Ammon's horn (tissue), 1 donor: ENCODE results near the gene INSRR.

Experiments used
- DNase-seq: peaks from one replicate; pipeline ENCODE4 v3.0.0-alpha.2; 2016; ENCODE audit warnings: low spot score

The INSRR gene

DNA sequence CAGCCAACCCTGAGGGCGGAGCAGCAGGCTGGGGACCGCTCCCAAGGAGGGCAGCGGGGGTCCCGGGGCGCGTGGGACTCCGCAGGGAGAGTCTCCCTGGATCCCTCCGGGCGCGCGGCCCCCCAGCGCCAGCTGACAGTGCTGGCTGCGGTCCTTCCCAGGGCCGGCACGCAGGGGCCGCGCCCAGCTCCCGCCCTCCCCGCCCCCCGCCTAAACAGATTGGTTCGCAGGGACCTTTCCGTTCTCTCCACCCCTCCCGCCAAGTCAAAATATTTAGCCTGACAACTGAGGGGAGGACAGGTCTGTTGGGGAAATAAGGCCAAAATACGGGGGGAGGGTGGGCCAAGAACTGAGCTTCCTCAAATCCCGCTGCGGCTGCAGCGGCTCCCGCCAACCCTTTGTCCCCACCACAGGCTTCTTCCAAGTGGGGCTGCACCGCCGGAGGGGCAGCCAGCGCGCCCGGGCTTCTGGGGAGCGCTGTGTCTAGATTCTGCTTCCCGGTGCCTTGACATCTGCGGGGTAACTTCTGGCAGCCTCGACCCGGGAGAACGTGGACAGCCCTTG is at the start of gene INSRR:
Gene INSRR, minus strand, starts transcription at position 159 of the 564 bp plus-strand sequence. CDS start 496 bp downstream, outside the sequence.
- DNase-seq, result no peak

DNA sequence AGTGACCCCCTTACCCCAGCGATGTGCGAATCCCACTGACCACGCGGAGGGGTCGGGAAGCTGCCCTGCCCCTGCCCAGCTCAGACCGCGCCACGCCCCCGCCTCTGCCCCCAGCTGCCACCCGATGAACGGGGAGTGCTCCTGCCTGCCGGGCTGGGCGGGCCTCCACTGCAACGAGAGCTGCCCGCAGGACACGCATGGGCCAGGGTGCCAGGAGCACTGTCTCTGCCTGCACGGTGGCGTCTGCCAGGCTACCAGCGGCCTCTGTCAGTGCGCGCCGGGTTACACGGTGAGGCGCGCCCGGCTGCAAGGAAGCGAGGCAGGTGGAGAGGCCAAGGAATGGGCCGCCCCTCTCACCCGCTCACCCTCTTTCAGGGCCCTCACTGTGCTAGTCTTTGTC is 49.6 kb upstream of the INSRR start:
- no peak for DNase-seq

DNA sequence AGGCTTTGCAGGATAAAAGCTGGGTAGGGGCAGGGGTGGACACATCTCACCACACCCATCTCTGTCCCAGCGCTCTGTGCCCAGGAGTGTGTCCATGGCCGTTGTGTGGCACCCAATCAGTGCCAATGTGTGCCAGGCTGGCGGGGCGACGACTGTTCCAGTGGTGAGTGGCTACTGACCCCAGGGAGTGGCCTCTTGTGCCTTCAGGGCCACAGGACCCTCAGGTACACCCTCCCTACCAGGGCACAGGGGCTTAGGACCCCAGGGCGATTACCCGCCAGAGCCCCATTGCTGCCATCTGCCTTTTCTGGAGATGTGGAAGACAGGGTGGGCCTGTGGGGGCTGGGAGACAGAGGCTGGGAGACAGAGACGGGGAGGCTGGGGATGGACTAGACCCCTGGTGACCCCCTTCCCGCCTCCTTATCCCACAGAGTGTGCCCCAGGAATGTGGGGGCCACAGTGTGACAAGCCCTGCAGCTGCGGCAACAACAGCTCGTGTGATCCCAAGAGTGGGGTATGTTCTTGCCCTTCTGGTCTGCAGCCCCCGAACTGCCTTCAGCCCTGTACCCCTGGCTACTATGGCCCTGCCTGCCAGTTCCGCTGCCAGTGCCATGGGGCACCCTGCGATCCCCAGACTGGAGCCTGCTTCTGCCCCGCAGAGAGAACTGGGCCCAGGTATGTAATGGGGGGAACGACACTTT is 47.4 kb upstream of the INSRR start:
- DNase-seq, result no peak

DNA sequence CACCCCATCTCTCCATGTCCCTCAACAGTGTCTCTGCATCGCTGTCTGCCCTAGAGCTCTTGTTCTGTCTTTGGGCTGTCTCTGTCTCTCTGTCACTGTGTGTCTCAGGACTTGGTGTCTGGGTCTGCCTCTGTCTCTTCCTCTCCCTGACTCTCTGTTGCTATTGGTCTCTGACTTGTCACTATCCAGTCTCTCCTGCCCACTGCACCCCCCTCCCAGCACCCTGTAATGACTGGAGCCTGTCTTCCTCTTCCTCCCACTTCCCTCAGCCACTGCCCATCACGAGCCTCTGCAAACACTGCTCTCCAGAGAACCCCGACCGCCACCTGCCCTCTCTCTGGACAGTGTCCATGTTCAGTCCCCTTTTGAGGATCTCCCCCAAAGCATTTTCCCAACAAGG is 46.7 kb upstream of the INSRR start:
- DNase-seq, result no peak

DNA sequence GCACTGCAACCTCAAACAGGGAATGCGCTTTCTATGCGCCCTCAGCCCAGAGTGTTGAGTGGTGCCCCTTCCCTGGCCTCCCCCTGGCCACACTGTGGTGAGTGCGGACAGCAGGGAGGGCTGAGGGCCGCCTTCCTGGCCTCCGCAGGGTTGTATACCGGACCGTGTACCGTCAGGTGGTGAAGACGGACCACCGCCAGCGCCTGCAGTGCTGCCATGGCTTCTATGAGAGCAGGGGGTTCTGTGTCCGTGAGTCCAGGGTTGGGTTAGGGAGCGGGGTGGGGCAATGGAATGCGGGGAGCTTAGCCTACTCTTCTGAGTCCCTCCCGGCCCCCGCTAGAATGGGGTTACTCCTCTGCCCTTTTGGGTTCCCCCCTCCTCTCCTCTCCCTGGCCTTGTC is 46.3 kb upstream of the INSRR start:
- DNase-seq, result no peak

DNA sequence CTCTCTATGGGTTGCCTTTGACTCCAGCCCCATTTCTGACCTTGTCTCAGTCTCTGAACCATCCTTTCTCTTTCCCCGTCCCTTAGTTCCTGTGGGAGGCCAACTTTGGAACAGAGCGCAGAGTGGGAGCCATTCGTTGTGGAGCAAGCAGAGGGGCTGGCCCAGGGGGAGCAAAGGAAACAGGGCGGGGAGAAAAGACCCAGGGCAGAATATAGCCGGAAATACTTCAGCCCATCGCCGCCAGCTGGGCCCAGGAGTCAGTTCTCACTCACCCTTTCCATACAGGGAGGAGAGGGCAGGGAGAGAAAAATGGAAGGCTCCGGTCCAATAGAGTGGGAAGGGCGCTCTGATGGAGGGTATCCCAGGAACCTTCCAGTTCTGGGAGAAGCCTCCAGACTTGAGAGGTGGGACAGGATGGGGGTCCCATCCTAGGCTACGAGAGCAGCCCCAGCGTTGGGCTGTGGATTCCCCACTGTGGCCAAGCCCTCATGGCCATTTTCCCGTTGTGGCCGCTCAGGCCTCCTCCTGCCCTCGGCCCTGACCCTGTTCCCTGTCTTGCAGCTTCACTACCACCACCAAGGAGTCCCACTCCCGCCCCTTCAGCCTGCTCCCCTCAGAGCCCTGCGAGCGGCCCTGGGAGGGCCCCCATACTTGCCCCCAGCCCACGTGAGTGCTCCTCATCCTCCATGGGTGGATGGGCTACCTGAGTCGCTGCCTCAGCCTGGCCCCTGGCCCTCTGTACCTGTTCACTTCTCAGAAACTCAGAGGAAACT is 45.5 kb upstream of the INSRR start:
- no peak for DNase-seq

DNA sequence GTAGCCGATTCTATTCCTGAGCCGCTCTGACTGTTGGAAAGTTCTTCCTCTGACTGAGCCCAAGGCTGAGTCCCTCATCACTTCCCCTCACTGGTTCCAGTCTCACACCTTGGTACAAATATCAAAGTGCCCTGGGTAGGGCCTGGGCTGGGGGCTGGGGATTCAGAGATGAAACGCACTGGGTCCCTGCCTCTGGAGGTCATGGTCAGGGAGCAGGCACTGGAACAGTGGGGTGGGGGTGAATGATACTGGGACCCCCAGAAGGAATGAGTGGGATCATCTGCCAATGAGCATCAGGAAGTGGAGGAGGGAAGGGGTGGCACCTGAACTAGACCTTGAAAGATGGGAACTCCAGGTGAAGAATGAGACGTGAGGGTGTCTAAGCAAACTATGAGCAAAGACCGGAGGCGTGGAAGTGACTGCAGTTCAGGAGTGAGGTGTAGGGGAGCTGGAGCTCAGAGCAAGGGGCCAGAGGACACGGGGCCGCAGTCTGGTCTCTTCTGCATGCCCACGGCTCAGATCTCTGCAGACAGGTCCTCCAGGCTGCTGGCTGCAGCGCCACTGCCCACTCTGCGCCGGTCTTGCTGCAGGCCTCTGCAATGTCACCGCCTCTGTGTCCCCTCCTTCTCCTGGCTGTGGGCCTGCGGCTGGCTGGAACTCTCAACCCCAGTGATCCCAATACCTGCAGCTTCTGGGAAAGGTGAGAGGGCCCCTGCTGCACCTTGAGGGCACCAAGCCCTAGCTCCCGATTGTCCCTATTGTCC is 44.6 kb upstream of the INSRR start:
- DNase-seq, result no peak

DNA sequence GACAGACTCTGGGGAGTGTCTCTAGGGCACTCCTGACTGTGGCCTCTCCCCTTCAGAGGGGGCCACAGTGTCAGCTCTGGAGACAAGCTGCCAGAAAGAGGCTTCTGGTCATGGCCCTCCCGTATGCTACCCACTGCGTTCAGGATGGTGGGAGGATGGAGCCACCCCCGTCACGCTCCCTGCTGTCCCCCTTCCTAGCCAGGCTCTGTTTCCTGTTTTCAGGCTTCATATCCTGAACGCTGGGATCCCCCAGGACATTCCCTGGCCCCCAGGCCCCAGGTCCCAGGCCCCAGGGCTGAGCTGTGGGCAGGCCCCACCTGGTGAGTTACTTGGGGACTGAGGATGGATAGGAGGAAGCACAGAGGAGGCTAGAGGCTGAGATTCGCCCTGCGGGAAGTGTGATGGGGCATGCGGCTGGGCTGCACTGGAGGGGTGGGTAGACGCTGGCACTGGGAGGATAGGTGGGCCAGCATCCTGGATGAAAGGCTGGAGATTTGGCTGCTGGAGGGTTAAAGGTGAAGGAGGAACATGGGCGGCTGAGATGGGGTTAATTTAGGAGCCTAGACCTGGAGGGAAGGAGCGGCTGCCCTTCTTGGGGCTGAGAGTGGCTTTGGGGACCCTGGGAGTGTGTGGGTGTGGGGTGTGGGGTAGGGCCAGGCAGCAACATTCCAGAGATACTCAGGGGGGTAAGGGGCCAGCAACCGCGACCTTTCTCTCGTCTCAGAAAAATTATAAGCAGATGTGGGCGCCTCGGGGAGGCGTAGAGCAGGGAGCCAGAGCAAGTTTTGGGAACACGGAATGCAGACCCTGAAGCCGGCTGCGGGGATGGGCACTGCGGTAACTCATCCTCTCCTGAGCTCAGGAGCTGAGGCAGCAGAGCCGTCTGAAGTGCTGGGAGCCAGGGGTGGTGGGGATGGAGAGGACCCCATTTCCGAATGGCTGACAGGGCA is 43.3 kb upstream of the INSRR start:
- no peak for DNase-seq

DNA sequence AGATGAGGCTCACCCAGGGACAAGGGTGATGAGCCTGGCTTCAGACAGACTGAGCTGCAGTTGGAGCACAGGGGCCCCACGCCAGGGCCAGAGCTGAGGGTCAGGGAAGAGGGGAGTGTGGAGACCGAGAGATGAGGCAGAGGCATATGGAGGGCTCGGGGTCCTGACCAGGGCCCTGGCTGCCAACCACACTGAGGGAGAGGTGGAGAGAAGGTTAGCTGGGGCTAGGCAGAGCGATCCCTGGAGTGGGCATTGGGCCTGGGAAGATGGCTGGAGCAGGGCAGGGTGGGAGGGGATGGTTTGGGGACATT is 42.6 kb upstream of the INSRR start:
- no peak for DNase-seq

DNA sequence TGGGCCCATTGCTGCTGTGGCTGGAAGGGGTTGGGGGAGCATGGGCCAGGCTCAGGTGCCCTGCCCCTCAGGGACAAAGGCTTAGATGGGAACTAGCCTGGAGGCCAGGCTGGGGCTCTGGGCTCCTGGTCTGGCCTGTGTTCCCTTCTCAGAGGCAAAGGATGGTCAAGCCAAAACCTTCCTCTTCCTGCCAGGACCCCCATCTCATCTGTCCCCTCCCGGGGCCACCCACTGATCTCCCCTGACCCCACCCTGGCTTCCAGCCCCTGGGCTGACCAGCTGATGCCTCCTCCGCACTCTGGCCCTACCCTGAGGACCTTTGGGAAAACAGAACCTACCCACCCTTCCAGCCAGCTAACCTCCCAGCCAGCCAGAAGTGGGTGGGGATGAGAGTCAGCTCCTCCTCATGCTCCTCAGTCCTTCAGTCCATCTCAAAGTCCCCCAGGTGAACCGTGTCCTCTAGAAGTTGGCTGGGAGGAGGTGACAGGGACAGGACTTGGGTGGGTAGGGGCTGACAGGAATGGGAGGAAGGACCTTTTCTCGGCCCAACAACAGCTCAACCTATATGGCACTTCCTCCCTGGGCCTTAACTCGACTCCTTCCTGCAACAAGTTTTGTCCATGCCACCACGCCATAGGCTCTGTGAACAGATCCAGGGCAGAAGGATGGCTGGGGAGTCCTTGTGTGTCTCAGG is 42.1 kb upstream of the INSRR start:
- DNase-seq, result no peak

DNA sequence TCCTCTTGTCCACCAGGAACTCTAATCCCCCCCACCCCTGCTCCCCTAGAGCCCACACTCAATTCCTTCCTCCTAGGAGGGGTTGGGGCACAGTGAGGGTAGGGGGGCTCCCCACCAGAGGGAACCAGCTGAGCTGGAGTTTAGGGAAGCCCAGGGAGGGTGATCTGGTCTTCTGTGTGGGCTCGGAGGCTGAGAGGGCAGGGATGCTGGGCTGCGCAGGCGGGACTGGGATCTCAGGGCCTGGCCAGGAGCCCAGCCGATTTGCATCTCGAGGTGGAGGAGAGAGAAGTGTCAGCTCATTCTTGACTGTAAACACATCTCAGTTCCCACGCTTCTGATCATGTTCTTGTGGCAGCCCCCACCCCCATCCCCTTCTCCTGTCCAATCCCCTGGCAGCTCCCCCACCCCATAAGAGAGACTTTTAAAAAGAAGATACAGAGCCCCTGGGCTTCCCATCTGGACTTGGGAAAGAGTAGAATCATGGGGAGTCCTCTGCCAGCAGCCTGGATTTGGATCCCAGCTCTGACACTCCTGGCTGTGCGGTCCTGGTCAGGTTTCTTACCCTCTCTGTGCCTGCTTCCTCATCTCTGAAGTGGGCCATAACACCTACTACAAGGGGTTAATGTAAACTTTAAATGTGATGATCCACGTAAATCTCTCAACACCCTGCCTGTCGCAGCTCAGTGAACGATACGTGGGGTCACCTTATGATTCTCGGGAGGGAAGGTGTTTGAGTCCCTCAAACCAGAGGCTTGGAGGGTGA is 41.2 kb upstream of the INSRR start:
- no peak for DNase-seq

DNA sequence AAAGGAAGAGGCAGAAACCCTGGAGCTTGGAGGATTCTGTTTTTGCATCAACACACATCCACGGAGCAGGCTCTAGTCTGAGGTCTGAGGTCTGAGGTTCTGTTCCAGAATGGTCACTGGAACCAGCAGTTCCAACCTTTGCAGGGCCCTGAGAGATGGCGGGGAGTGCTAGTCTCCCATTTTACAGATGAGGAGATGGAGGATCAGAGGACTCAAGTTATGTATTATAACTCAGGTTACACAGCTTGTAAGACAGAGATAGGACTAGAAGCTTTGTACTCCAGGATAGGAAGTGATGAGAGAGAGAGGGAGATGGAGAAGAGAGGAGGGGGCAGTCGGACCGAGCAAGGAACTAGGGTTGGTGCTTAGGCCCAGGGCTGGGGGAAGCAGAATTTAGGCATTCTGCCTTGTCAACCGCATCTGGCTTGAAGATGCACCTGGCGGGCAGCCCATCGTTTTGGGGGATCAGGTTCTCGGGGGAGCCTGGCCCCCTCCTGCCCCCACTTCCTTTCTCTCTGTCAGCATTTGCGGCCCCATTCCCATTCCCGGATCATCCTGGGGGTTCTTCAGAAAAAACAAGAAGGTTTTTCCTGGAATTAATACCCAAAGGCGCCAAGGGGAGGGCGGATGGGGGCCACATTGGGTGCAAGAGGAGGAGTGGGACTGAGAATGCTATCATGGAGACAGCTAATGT is 40.2 kb upstream of the INSRR start:
- DNase-seq, result no peak

DNA sequence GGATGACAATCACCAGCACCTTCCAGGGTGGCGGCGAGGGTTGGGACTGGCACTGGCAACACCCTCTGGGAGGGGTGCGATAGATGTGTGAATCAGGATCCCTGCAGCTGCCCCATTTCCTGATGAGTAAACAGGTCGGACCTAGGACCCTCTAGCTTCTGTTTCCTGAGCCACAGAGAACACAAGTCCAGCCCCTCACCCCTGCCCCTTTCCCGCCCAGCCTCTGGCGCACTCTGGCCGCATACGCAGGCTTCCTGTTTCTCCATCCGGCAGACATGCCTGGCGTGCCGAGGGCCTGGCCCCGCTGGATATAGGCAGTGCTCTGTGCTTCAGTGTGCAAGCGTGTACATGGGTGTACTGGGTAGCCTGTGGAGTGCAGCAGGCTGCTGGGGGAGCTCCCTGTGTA is 39.2 kb upstream of the INSRR start:
- no peak for DNase-seq

DNA sequence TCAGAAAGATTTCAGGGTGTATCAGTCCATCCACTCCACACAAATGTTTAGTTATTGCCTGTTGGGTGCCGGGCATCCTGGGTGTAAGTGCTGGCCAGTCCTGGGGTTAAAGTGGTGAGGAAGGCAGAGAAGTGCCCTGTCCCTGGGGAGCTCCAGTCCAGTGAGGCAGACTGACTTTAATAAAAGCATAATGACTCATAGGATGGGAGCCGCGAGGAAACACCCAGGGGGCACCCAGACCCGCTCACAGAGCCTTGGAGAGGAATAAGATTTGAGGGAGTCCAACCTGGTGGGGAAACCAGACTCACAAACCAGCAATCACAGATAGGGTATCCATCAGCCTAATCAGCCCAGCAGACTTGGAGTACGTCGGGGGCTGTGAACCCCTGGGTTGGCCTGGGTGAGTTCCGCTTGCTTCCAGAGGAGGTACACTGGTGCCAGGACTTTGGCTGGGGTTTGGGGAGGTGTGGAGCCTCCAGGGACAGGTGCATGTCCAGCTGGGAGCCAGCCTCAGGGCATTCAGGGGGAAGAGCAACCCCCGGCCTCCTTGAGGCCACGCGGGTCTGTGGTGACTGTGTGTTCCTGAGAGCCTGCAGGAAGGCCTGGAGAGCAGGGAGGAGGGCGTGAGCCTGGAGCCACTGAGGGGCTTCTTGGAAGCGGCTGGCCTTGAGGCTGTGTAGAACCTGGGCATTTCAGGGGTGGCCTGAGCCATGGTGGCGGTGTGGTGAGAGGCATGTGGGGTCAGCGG is 38.3 kb upstream of the INSRR start:
- no peak for DNase-seq

DNA sequence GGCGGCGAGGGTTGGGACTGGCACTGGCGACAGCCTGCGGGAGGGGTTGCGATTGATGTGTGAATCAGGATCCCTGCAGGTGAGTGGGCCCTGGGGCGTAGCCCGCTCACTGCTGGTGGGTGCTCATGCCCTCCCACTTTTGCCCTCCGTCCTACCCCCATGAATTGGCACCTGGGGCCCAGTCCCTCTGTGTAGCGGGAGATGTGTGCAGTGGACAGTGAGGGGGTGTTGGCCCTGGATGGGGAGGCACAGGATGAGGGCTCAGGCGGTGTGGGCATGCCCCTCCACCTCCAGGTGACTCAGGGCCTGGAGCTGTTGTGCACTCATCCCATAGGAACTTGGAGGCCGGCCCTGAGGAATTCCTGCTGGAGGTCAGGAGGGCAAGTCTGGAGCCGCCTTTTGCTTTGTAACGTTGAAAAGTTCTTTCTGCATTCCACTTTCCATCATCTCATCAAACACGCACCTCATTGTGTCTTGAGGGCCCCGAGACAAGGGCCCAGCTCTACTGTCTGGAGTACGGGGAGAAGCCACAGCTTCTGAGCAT is 37.6 kb upstream of the INSRR start:
- DNase-seq, result no peak

DNA sequence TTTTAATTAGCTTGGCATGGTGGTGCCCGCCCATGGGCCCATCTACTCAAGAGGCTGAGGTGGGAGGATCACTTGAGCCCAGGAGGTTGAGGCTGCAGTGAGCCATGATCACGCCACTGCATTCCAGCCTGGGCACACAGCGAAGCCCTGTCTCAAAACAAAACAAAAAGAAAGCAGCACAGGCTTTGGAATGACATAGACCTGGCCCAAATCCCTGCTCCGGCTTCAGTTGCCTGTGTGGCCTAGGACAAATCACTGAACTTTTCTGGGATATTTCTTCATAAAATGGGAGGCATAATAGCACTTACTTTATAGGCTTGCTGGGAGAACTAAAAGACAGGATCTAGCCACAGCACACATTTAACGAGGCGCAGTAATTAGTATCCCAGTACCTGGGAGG is 37.0 kb upstream of the INSRR start:
- no peak for DNase-seq

DNA sequence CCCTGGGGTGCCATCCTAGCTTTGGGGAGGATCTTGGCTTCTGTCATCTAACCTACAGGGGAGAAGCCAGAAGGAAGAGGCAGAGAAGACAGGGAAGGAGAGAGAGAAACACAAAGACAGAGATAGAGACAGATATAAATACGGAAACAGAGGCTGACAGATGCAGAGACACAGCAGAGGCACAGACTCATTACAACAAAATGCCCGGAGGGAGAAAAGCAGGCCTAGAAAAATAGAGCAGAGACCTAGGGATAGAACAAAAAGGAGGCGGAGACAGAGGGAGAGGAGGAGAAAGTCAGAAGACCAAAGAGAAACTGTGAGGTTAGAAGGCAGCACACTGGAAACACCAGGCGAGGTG is 36.5 kb upstream of the INSRR start:
- DNase-seq, result no peak

DNA sequence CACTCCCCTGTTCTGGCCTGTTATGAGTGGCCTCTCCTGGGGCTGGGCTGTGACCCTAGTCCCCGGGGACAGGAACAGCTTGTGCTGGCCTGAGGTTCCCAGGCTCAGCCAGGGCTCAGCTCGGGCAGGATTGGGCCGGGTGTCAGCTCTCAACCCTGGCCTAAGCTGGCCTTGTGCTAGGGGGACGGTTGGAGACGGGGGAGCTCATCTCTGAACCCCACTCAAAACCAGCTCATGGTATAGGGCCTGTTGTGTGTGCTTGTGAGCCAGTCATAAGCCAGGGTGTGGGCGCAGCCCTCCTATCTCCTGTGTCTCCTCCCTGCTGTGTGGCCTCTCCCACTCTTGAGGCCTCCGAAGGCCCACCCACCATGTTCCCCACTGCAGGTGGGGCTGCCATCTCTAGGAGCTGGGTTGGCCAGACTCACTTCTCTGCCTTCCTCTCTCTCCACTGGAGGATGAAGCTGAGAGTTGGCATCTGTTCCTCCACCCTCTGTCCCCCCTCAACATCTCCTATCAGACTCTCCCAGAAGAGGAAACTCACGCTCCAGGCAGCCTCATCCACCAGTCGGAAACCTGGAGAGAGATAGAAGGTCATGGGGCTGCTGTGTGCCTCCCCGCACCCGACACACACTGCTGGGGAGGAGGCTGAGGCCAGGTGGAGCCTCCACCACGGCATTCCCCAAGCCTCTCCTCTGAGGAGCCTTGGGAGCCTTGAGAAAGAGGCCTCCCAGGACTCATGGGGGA is 36.0 kb upstream of the INSRR start:
- DNase-seq, result no peak
